B cell (primary cell): ENCODE measurements around the gene OIT3. TPM values are rescaled to one million over a fixed set of nuclear protein-coding genes. Genes with fewer than 3 reads are reported as not detected.

Source experiments
- ATAC-seq: fragments of 200-7000 bp; cut with Tn5 transposase; one replicate; pipeline ENCODE4 v1.10.0; 2021; ENCODE audit warnings: low read depth, mild to moderate bottlenecking, moderate number of reproducible peaks, moderate library complexity
- CTCF ChIA-PET: fragments of 350-600 bp; sonication (Branson Sonifier 250); formaldehyde crosslinking; loops from one replicate; lab custom pipeline; 2021; ENCODE audit warnings: antibody characterized with exemption, inconsistent platforms; lab: Charles Lee
- POLR2A ChIA-PET: fragments of 350-600 bp; sonication (Branson Sonifier 250); formaldehyde crosslinking; loops from one replicate; lab custom pipeline; 2021; ENCODE audit warnings: antibody characterized with exemption; lab: Charles Lee
- DNase-seq: peaks from one replicate; pipeline ENCODE4 v3.0.0; 2013
- H2AFZ ChIP-seq: 2 replicates; pipeline ENCODE4 v1.6.1; 2012; ENCODE audit warnings: mild to moderate bottlenecking, low read depth, low read length; ENCODE audit not compliant: insufficient read depth, poor library complexity, severe bottlenecking
- H3K27ac ChIP-seq, 2 donors: 1 replicate in 1 of 2; 2 replicates in 1 of 2; pipeline ENCODE4 v1.5.1; 2012 to 2013; ENCODE audit warnings: low read length in 2 of 2, mild to moderate bottlenecking in 2 of 2, moderate library complexity in 1 of 2
- H3K27me3 ChIP-seq, 4 experiments: fragments of 200-600 bp in 1 of 4; sonication (generic) in 1 of 4; replicated peaks in 1 of 4; 1 replicate in 2 of 4; 2 replicates in 2 of 4; pipeline versions ENCODE4 v1.6.1 to v1.7.0; 2013 to 2016; ENCODE audit warnings: low read length in 3 of 4, mild to moderate bottlenecking in 2 of 4, mixed read lengths in 1 of 4, moderate library complexity in 1 of 4; ENCODE audit not compliant: insufficient read depth in 4 of 4, control insufficient read depth in 3 of 4; ENCODE audit errors: control extremely low read depth in 1 of 4
- H3K36me3 ChIP-seq, 2 experiments: replicated peaks in 1 of 2; 1 replicate in 1 of 2; 2 replicates in 1 of 2; pipeline versions ENCODE4 v1.6.1 to v1.7.1; 2013; ENCODE audit warnings: low read length in 1 of 2; ENCODE audit not compliant: insufficient read depth in 2 of 2, control insufficient read depth in 1 of 2; ENCODE audit errors: control extremely low read depth in 1 of 2, extremely low read depth in 1 of 2
- H3K4me1 ChIP-seq, 2 donors: fragments of 200-600 bp in 1 of 2; sonication (generic) in 1 of 2; 1 replicate in 1 of 2; 2 replicates in 1 of 2; pipeline versions ENCODE4 v1.5.1 to v1.6.1; 2013 to 2017; ENCODE audit warnings: low read length in 2 of 2; ENCODE audit not compliant: control insufficient read depth in 2 of 2, insufficient read depth in 2 of 2
- H3K4me2 ChIP-seq: replicated peaks from 2 replicates; pipeline ENCODE3; 2012; ENCODE audit warnings: mild to moderate bottlenecking, low read depth, low read length; ENCODE audit not compliant: poor library complexity, severe bottlenecking
- H3K4me3 ChIP-seq, 5 experiments: fragments of 200-600 bp in 1 of 5; sonication (generic) in 1 of 5; 1 replicate in 3 of 5; 2 replicates in 2 of 5; pipeline versions ENCODE4 v1.5.1 to v1.7.0; 2011 to 2016; ENCODE audit warnings: low read length in 4 of 5, mild to moderate bottlenecking in 4 of 5, low read depth in 2 of 5, control low read depth in 1 of 5, moderate library complexity in 1 of 5; ENCODE audit not compliant: insufficient read depth in 1 of 5; ENCODE audit errors: control extremely low read depth in 1 of 5, extremely low read depth in 1 of 5
- H3K79me2 ChIP-seq: fragments of 200-600 bp; sonication (generic); one replicate; pipeline ENCODE4 v1.6.0; 2016; ENCODE audit warnings: low read length; ENCODE audit not compliant: control insufficient read depth, insufficient read depth
- H3K9ac ChIP-seq: fragments of 200-600 bp; sonication (generic); 2 replicates; pipeline ENCODE4 v1.6.1; 2017; ENCODE audit warnings: mild to moderate bottlenecking, low read length, moderate library complexity
- H3K9me3 ChIP-seq, 3 donors: one replicate each; pipeline versions ENCODE4 v1.6.1 to v1.7.1; 2013; ENCODE audit warnings: low read length in 2 of 3; ENCODE audit not compliant: control insufficient read depth in 2 of 3, insufficient read depth in 1 of 3; ENCODE audit errors: control extremely low read depth in 1 of 3
- H4K20me1 ChIP-seq: 2 replicates; pipeline ENCODE4 v1.6.0; 2012; ENCODE audit warnings: mild to moderate bottlenecking, low read length; ENCODE audit not compliant: insufficient read depth, control insufficient read depth, poor library complexity, severe bottlenecking
- H3K27ac Mint-ChIP-seq: one replicate; pipeline ENCODE4 v1.8.0; 2021; ENCODE audit warnings: mixed read lengths
- H3K27me3 Mint-ChIP-seq: one replicate; pipeline ENCODE4 v1.8.0; 2021; ENCODE audit warnings: mixed read lengths
- H3K4me1 Mint-ChIP-seq: one replicate; pipeline ENCODE4 v1.8.0; 2021; ENCODE audit warnings: mixed read lengths
- H3K4me3 Mint-ChIP-seq: one replicate; pipeline ENCODE4 v1.8.0; 2021; ENCODE audit warnings: mixed read lengths
- H3K9me3 Mint-ChIP-seq: one replicate; pipeline ENCODE4 v1.8.0; 2022; ENCODE audit warnings: mixed read lengths; ENCODE audit not compliant: insufficient read depth
- CTCF ChIP-seq: fragments of 200-600 bp; IDR thresholded peaks from one replicate; pipeline ENCODE4 v1.8.0; 2022; ENCODE audit warnings: antibody characterized with exemption, mild to moderate bottlenecking
- EZH2 ChIP-seq: IDR thresholded peaks from 2 replicates; pipeline ENCODE4 v1.6.1; 2012; ENCODE audit warnings: borderline replicate concordance, low read depth, mild to moderate bottlenecking, moderate library complexity, low read length; ENCODE audit not compliant: insufficient read depth, poor library complexity, severe bottlenecking
- WGBS: methylation state at CpG from one replicate; pipeline ENCODE4 v1.1.5; 2013; ENCODE audit warnings: missing lambda C conversion rate; ENCODE audit not compliant: insufficient coverage; 5-methylcytosine and 5-hydroxymethylcytosine counted together
- intact Hi-C: fragments of 100-400 bp; cut with micrococcal nuclease; formaldehyde crosslinking; loops from one replicate; pipeline ENCODE4 v1.10.0; 2022
- polyA plus RNA-seq: library from polyadenylated mRNA; depleted of rRNA; stranded (reverse); fragments of >200 nt; gene quantifications from 2 replicates; pipeline ENCODE4 v1.2.3, GENCODE V29; 2012
- total RNA-seq, 2 donors: library from RNA; stranded (reverse); fragments of 120-200 nt in 1 of 2; gene quantifications; 1 replicate in 1 of 2; 2 replicates in 1 of 2; pipeline versions ENCODE4 v1.2.3 to v1.2.4, GENCODE V29; 2013 to 2022

The OIT3 gene
- total and polyA plus RNA-seq, 2 donors (not counting 1 experiment from before 2014, with no cell fraction given) = 0.04 TPM; not detected in 1

- WGBS = 100% methylated on average over 4 of the region's 6 CpGs
- CTCF ChIA-PET = no interaction called here
- Mint-ChIP-seq H3K27me3 (peaks cover 11% of the 10 kb centered on the region), H3K4me3 (no peak overlapping the region), H3K27ac (no peak overlapping the region), H3K4me1 (no peaks in the 10 kb centered on the region), H3K9me3 (no peaks in the 10 kb centered on the region)
- DNase-seq (no peak), ATAC-seq (no peak)
- H3K27me3 ChIP-seq = no peaks in the 10 kb centered on the region
- no peak overlapping the region for H3K27ac ChIP-seq
- no peaks in the 10 kb centered on the region for H3K79me2 ChIP-seq
- no peak overlapping the region for H3K4me3 ChIP-seq
- H3K9me3 ChIP-seq = no peaks in the 10 kb centered on the region
- no peaks in the 10 kb centered on the region for H3K36me3 ChIP-seq
- intact Hi-C loops = no loop called here
- no peaks in the 10 kb centered on the region for H3K4me1 ChIP-seq
- TF ChIP-seq CTCF = no peak
- TF ChIP-seq EZH2 = no peak
- no peak overlapping the region for H2AFZ ChIP-seq
- H4K20me1 ChIP-seq = no peaks in the 10 kb centered on the region
- H3K4me2 ChIP-seq = no peak overlapping the region
- POLR2A ChIA-PET = no interaction called here
- H3K9ac ChIP-seq = no peak overlapping the region
These were observed 41.8 kb downstream of the OIT3 start for GRCh38 chr10:72935361-72935760.

- no CpG with 5 or more reads among the region's 2 CpGs for WGBS
These were observed 50.1 kb downstream of the OIT3 start for GRCh38 chr10:72943498-72944234.

More at GRCh38 chr10:72943498-72944234, 50.1 kb downstream of the OIT3 start:
- Mint-ChIP-seq H3K4me3 (no peak overlapping the region), H3K27me3 (peaks cover 7% of the 10 kb centered on the region), H3K4me1 (no peaks in the 10 kb centered on the region), H3K27ac (no peak overlapping the region), H3K9me3 (no peaks in the 10 kb centered on the region)
- H3K27me3 ChIP-seq = peaks cover 0 to 7% (median 2%) of the 10 kb centered on the region in 4 experiments
- ChIA-PET CTCF (no interaction called here), POLR2A (no interaction called here)
- no peaks in the 10 kb centered on the region for H4K20me1 ChIP-seq
- no peak for ATAC-seq
- H3K4me3 ChIP-seq = no peak overlapping the region
- no peak overlapping the region for H2AFZ ChIP-seq
- H3K36me3 ChIP-seq = no peaks in the 10 kb centered on the region
- H3K4me2 ChIP-seq = no peak overlapping the region
- H3K9me3 ChIP-seq = peaks cover 0 to 4% (median 0%) of the 10 kb centered on the region in 3 donors
- H3K27ac ChIP-seq = no peak overlapping the region
- no peaks in the 10 kb centered on the region for H3K4me1 ChIP-seq
- intact Hi-C loops = no loop called here
- TF ChIP-seq EZH2 (no peak), CTCF (no peak)
- no peak for DNase-seq
- H3K9ac ChIP-seq = no peak overlapping the region
- H3K79me2 ChIP-seq = no peaks in the 10 kb centered on the region
